Islet of Langerhans (tissue), 1 donor: ENCODE measurements around the gene DHRS2.
"Not testable (repeated sequence)": the region's sequence is repeated elsewhere in the genome, so short reads cannot be mapped to it uniquely, and the experiment has no call there.

Experiments used
- FAIRE-seq: peaks from one replicate; lab custom pipeline; 2011; peaks lifted over from hg19 to GRCh38; lab: Jason Lieb, UNC

Gene DHRS2

DNA sequence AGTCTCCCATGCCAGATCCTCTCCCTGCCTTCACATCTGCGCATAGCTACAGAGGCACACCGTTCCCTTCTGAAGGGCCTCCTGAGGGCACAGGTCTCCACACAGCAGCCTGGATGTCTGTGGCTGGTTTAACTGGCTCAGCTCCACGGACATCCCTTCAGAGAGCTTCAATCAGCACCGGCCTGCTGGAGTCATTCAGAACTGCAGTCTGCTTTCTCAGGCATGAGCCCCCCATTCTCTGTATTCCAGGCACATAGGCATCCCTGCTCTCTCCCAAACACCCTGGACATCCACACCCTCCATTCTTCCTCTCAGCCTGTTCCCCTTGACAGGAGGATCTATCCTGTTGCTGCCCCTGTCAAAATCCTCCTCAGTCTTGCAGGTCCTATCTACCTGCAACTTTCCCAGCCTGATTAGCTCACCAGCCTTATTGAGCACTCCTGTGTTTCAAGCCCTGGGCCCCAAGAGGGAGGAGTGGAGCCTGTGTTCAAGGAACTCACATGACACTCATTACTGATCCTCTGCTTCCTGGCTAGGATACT, 2.9 kb upstream of the DHRS2 start:
- FAIRE-seq: no peak

DNA sequence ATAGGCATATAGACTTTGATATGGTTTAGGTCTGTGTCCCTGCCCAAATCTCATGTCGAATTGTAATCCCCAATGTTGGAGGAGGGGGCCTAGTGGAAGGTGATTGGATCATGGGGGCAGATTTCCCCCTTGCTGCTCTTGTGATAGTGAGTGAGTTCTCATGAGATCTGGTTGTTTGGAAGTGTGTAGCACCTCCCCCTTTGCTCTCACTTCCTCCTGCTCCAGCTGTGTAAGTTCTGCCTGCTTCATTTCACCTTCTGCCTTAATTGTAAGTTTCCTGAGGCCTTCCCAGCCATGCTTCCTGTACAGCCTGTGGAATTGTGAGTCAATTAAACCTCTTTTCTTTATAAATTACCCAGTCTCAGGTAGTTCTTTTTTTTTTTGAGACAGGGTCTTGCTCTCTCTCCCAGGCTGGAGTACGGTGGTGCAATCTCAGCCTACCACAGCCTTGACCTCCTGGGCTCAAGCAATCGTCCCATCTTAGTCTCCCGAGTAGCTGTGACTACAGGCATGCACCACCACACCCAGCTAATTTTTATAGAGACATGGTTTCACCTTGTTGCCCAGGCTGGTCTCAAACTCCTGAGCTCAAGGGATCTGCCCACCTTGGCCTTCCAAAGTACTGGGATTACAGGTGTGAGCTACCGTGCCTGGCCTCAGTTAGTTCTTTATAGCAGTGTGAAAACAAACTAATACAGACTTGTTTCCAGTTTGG, 1.3 kb upstream of the DHRS2 start:
- FAIRE-seq: not testable (repeated sequence)

DNA sequence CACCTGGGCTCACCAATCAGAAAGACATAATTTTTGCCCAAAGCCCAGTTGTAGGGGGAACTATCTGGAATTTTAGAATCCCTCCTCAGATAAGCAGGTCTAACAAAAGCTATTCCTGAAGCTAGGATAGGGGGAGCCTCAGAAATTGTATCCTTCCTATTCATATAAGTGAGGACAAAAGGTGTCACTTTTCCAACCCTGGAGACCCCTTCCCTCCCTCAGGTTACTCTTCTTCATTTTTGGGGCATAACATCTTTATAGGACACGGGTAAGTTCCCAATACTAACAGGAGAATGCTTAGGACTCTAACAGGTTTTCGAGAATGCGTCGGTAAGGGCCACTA, 1.1 kb downstream of the DHRS2 start:
- not testable (repeated sequence) for FAIRE-seq

DNA sequence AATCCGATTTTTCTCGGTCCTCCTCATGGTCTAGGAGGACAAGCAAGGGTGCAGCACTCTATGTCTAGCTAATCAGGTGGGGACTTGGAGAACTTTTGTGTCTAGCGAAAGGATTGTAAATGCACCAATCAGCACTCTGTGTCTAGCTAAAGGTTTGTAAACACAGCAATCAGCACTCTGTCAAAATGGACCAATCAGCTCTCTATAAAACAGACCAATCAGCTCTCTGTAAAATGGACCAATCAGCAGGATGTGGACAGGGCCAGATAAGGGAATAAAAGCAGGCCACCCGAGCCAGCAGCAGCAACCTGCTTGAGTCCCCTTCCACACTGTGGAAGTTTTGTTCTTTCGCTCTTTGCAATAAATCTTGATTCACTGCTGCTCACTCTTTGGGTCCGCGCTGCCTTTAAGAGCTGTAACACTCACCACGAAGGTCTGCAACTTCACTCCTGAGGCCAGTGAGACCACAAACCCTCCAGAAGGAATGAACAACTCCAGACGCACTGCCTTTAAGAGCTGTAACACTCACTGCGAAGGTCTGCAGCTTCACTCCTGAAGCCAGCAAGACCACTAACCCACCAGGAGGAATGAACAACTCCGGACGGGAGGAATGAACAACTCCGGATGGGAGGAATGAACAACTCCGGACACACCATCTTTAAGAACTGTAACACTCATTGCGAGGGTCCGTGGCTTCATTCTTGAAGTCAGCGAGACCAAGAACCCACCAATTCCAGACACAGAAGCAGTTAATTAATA, 1.7 kb downstream of the DHRS2 start:
- FAIRE-seq: not testable (repeated sequence)

DNA sequence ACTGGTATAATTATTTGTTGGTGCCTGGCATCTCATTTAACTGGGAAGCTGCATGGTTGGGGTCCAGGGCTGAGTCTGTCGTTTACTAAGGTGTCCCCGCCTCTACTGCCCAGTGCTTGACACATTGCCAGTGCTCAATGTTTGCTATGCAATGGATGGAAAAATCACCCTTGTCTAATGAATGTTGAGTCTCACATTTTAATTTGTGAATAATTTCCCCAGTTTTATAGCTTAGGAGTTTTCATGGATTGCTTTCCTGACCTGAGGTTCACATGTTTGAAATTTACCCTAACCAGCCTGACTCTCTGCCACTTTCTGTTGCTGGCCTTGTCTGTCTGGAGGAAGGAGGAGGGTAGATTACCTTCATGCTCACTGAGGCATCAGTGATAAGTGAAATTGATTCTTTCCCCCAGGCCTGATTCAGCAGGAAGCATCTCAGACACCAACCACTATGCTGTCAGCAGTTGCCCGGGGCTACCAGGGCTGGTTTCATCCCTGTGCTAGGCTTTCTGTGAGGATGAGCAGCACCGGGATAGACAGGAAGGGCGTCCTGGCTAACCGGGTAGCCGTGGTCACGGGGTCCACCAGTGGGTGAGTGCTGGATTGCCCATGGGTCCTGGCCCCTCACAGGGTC, 2.4 kb downstream of the DHRS2 start:
- FAIRE-seq: peak; percentile 98

DNA sequence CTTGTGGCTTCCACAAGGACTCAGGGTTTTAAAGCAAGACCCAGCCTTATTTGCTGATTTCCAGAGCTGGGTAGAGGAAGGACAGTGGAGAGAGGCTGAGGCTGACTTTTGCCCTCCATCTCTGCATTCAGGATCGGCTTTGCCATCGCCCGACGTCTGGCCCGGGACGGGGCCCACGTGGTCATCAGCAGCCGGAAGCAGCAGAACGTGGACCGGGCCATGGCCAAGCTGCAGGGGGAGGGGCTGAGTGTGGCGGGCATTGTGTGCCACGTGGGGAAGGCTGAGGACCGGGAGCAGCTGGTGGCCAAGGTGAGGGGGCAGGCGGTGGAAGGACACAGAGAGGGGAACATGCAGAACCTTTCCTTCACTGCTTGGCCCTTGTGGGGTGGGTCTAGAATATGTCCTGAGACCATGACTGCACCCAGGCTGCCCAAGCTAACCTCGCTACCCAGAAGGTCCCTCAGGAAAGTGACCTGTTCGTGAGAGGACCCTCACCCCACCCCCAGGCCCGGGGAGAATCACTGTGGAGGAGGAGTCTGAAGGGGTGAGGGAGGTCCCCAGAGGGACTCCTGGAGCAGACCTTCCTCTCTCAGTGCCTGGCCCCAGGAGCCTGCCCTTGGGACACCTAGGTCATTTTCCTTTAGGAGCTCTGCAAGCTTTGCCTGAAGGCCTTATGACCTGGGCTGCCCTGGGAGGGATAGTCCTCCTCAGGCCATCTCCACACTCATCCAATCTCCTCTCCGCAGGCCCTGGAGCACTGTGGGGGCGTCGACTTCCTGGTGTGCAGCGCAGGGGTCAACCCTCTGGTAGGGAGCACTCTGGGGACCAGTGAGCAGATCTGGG, 3.1 kb downstream of the DHRS2 start:
- FAIRE-seq: no peak

DNA sequence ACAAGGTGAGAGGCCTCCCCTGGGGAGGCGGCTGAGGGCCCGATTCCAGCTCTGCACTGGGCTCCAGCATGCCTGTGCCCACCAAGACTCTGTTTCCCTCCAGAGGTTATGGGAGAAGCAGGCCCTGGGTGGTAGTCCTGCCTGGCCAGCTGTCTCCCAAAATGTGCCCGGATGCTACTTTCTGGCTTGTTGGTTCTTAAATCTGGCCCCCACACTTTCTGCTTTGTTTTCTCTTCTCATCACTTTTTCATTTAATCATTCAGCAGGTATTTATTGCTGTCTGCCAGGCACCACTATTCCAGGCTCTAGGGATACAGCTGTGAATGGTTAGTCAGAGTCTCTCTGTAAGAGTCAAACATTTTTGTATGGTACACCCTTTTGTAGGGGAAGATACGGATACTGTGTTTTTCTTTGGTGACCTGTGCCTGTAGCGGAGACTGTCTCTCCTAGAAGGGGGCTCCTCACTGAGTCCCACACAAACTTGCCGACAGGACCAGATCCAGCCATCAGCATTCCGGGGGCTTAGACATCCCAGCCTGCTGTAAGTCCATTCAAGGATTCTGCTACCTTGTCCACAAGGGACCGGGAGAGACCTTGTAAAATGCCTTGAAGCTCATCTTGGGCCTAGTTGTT, 3.8 kb downstream of the DHRS2 start:
- no peak for FAIRE-seq

DNA sequence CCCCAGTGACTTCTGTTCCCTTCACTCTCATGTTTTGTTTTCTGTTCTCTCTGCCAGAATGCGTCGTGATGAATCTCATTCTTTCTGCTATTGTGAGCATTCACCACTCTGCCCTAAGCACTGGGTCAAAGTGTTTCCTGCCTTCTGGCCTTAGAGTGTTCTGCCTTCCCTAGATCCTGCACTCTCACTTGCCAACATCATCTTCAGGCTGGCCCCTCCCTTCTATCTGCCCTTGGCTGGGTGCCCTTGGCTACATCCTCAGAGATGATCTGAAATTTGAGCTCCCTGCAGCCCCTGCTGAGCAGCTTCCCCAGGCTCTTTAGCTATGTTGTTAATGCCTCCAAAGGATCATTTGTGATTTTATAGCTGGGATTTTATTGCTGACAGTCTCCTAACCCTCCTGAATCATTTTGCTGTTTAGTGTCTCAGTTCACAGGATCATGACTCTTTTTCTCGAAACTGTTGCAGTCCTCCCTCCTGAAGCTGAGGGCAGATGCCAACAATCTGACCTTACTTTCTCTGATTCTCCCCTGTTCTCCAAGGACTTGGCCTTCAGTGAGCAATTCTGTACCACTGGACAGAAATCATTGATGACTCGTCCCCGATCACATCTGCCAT, 4.5 kb downstream of the DHRS2 start:
- peak; percentile 53 for FAIRE-seq

DNA sequence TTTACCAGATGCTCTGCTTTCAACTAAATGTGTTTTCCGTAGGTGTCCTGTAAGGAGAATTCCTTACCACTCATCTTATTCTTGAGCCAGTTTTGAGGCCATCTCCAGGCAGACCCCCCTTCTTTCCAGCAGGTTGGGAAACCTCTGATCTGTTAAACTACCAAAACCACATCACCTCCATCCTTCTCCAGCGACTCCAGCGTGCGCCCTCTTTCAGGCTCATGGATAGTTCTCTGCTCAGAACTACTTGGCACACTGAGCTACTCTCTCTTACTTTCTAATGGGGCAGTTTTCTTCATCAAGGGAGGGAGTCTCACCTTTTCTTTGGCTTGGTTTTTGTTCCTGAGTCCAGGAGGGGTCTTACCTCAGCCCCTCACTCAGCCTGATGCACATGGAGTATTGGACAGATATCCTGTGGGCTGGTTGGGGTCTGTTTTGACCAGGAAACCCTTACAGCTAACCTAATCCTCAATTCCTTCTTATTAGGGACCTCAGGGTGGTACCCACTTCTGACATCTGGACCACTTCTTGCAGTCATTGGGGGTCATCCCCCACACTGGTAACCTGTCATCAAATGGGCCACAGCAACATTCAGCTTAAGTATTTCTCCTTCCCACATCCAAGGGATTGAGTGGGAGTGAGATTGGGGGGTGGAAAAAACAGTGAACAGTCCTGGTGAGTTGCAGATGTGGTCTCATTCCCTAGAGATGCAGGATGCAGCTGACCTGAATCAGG, 5.2 kb downstream of the DHRS2 start:
- no peak for FAIRE-seq

DNA sequence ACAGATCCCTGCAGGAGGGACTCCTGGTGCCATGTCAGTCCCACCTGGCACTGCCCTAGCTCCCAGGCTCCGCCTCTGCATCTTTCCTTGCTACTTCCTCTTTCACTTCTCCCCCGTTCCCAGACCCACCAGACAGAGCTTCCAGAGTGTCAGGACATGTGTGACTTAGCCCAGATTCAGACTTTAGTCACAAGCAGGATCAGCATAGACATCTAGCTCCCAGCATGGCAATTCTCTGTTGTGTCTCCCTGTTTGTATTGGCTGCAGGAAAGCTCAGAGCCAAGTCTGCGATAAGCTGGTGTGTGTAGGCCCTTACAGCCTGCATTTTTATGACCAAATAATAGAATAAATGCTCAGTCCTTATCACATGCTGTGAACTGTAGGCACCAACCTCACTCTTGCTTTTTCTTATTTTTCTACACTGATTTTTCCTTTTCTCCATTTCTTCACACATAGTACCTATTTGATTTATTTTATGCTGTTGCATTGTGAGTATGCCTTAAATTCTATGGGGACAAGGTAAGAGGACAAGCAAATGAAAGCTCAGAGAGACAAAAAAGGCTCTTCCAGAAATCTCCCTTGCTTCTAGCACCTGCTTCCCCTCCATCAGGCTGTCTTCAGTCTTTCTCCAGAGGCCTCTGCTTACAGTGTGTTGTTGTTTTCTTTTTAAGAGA, 5.9 kb downstream of the DHRS2 start:
- FAIRE-seq: no peak

DNA sequence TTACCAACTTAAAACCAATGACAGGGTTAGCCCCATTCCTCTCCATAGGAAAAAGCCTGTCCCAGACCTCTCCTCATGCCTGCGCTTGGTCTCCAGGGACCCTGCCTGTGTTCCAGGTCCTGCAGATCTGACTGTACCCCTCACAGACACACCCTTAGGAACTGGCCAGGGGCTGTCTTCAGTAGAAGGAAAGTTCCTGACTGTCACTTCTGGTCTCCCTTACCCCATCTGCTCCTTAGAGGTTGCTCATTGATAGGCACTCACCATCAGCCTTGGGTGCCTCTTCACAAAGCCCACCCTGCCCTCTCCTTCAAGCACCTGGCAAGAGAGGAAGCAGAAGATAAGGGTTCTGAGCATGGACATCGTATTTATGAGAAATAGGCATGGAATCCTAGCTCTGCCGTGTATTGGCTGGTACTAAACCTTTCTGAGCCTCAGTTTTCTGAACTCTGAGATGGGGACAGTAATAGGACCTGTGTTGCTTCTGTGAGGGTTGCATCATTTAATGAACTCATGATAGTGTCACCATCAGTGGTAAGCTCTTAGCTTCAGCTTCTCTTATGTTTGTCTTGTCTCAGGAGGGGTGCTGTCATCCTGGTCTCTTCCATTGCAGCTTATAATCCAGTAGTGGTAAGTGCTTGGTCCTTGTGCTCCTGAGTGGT, 7.5 kb downstream of the DHRS2 start:
- no peak for FAIRE-seq

DNA sequence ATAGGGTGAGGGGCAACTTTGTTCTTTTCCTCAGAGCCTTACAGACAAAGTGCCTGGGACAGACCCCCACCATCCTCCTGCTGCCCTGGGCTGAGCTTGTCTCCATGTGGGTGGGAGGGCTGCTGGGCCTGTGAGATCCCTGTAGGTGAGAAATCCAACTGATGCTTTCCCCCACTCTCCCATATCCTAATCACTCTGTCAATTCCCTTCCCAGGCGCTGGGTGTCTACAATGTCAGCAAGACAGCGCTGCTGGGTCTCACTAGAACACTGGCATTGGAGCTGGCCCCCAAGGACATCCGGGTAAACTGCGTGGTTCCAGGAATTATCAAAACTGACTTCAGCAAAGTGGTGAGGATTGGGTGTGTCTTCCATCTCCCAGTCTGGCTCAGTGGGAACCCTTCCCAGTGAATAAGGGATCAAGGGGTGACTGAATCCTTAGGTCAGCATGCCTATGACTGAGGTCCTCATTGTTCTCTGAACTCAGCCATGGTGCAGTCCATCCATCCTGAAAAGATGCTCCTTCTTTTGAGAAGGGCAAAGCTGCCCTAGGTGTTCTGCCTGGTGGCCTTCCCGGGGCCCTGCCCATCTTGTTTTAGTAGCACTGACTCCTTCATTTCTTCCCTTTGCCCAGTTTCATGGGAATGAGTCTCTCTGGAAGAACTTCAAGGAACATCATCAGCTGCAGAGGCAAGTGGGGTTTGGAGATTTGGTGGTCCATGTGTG, 8.2 kb downstream of the DHRS2 start:
- FAIRE-seq: no peak

DNA sequence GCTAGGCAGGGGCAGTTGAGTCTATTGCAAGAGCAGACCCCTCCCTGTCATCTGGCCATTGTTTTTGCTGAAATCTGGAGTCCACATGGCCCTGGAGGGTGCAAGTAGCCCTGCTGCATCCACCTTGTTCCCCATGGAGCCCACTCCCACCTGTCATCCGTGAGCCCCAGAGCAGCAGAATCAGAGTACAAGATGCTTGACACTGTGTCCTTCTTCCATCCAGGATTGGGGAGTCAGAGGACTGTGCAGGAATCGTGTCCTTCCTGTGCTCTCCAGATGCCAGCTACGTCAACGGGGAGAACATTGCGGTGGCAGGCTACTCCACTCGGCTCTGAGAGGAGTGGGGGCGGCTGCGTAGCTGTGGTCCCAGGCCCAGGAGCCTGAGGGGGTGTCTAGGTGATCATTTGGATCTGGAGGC, 8.8 kb downstream of the DHRS2 start:
- FAIRE-seq: no peak

DNA sequence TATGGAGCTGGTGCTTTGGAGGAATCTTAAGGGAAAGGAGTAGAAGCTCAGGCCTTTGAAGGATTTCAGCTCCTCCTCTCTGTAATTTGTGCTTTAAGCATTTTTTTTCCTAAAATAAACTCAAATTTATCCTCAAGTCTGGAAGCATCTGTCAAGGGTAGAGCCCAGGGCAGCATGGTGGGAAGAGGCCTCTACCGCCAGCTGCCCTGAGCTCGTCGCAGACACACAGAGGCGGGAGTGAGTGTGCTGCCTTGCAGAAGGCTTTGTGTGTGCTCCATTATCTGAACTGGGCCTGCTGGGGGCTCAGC, 9.3 kb downstream of the DHRS2 start:
- no peak for FAIRE-seq

DNA sequence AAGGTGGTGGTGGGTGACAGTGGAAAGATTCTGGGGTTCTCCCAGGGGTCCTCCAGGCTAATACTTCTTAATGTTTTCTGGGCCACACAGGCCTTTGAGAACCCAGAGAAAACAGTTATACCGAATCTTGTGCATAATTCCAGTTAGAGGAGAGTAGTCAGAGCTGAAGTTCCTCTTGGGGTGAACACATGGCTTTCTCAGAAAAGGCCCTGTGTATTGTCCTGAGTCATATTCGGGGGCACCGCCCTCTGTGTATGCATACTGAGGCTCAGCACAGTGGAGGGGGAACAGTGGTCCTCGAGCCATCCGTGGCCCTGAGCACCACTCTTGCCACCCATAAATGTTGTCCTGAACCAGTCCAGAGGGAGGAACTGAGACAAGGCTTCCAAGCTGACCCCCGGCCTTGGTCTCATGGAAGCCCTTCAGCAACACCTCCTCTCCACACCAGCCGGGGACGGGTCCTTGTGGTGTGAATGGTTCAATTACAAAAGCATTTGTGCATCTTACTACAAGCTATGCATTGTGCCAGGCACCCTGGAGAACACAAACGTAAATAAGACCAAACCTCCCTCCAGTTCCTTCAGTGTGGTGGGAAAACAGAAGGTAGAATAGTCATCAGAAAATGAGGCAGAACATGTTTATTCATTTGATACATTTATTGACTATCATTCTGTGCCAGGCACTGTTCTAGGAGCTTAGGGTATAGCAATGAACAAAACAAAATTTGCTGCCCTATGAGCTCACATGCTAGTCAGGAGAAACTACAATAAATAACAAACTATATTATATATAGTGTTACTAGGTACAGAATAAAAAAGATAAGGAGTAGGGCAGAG, 9.9 kb downstream of the DHRS2 start:
- FAIRE-seq: no peak

DNA sequence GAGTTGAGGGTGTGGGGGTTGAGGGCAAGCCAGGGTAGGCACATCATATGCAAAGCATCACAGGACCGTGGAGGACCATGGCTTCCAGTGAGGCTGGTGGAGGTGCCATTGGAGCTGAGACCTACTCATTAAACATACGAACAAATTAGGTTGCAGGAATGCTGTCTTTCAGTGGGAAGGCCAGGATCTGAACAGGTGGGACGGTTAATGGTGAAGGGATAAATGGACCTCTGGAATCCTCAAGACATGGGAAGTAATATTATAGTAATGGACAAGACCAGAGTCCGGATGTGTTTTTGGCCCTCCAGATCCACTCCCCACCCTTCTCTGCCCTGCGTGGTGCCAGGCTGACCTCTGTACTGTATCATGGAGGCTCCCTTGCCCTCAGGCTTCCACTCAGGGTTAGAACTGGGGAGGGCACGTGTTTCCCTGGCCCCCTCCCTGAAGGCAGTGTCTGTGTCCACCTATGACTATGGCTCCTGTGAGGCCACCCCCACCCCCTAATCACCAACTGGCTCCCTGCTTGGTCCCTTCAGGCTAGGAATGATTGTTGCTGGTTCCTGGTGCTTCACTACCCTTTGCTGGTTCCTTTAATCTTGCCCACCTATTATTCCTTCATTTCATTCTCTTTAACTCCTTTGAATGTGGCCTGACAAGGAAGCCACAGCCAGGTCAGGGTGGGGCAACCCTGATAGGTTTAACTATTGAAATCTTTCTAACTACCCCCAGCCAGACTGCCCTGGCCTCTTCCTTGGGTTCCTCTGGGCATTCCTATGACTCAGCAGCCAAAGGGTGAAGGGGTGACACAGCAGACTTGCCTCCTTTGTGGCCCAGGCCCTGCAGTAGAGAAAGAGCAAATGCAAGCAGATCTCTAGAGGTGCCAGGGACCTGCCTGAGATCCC, 10.7 kb downstream of the DHRS2 start:
- no peak for FAIRE-seq

DNA sequence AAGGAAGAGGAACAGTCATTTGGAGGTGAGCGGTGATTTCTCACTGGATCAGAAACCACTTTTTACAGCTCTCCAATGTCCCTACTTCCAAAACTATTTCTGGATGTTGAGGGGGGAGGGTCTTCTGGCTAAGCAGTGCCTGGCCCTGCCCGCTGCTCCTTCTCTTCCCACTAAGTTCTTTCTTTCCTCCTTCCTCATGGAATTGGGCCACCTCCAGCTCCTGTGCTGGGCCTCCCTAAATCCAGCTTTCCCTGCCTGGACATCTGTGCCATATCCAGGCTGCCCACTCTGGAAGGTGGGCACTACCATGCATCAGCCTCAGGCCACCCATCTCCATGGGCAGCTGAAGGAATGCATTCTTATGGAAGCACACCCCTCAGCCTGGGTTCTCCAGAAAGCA, 11.5 kb downstream of the DHRS2 start:
- no peak for FAIRE-seq
